AG09319 (cell line): Measurements from ENCODE around the gene BATF3.
"Not testable (repeated sequence)": the region's sequence is repeated elsewhere in the genome, so short reads cannot be mapped to it uniquely, and the experiment has no call there.

Experiments
- DNase-seq: peaks from one replicate; pipeline ENCODE4 v3.0.0-alpha.2; 2010; ENCODE audit warnings: low read depth; ENCODE audit errors: extremely low read depth
- TF ChIP-seq, protein P1 (sequence below): IDR thresholded peaks from 2 replicates; pipeline ENCODE4 v1.5.1; 2011; ENCODE audit warnings: low read depth, mild to moderate bottlenecking, inconsistent platforms, low read length, moderate library complexity

BATF3 gene

GRCh38 chr1:212718499-212718898 is 18.9 kb upstream of the BATF3 start:
- no peak for DNase-seq

DNA sequence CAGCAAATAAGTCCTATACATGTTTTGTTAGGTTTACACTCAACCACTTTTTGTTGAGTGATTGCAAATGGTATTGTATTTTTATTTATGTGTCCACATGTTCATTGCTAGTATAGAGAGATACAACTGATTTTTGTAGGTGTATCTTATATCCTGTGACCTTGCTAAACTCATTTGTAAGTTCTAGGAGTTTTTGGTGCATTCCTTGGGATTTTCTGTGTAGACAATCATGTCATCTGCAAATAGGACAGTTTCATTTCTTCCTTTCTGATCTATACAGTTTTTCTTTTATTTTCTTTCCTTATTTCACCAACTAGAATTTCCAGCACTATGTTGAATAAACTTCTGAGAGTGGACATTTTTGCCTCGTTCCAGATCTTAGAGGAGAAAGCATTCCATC is 16.5 kb upstream of the BATF3 start:
- TF ChIP-seq, protein P1, sequence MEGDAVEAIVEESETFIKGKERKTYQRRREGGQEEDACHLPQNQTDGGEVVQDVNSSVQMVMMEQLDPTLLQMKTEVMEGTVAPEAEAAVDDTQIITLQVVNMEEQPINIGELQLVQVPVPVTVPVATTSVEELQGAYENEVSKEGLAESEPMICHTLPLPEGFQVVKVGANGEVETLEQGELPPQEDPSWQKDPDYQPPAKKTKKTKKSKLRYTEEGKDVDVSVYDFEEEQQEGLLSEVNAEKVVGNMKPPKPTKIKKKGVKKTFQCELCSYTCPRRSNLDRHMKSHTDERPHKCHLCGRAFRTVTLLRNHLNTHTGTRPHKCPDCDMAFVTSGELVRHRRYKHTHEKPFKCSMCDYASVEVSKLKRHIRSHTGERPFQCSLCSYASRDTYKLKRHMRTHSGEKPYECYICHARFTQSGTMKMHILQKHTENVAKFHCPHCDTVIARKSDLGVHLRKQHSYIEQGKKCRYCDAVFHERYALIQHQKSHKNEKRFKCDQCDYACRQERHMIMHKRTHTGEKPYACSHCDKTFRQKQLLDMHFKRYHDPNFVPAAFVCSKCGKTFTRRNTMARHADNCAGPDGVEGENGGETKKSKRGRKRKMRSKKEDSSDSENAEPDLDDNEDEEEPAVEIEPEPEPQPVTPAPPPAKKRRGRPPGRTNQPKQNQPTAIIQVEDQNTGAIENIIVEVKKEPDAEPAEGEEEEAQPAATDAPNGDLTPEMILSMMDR = no peak
- DNase-seq = no peak

More at GRCh38 chr1:212718499-212718898, 18.9 kb upstream of the BATF3 start:
- TF ChIP-seq, protein P1 = peak; percentile 25

DNA sequence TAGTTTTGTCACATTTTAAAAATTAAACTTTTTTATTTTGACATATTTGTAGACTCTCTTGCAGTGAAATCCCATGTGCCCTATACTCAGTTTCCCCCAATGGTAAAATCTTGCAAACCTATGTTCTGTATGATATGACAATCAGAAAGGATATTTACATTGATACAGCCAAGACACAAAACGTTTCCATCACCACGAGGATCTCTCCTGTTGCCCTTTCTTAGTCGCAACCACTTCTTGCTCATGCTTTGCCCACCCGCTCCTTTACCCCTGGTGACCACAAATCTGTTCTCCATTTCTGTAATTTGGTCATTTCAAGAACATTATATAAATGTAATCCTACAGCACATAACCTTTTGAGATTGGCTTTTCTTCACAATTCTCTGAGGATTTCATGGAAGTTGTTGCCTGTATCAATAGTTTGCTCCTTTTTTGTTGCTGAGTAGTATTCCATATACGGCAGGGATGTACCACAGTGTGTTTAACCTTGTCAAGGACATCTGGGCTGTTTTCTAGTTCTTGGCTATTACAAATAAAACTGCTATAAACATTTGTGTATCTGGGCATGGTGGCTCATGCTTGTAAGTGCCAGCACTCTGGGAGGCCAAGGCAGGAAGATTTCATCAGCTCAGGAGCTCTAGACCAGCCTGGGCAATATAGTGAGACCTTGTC is 14.0 kb upstream of the BATF3 start:
- DNase-seq = no peak
- TF ChIP-seq, protein P1 = no peak

DNA sequence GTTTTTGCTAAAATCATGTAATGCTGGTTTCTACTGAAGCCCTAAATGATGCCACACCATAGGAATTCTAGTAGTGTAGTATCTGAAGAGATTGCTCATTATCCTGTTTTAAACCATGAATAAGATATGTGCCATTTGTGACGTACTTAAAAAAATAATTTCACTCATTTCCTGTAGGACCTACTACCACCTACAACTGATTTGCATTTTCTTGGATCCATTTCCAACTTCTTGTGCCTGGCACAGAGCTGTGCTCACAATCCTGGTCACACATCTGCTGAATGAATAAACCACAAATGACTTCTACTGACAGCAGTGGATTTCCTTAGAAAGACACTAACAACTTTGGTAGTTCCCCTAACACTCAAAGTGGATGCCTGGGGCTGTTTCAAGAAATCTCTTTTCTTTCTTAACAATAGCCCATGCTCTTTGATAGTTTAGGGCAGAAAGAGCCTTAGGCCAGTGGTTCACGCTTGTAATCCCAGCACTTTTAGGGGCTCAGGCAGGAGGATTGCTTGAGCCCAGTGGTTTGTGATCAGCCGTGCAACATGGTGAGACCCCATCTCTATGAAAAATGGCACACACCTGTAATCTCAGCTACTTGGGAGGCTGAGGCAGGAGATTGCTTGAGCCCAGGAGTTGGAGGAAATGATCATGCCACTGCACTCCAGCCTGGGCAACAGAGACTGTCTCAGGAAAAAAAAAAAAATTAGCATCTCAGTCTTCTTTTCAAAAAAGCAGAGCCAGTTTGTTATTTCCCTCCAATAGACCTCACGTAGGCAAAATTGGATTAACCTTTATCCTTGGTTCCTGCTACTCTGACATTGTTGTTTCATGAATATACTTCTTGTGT is 13.0 kb upstream of the BATF3 start:
- no peak for DNase-seq
- TF ChIP-seq, protein P1 = no peak

DNA sequence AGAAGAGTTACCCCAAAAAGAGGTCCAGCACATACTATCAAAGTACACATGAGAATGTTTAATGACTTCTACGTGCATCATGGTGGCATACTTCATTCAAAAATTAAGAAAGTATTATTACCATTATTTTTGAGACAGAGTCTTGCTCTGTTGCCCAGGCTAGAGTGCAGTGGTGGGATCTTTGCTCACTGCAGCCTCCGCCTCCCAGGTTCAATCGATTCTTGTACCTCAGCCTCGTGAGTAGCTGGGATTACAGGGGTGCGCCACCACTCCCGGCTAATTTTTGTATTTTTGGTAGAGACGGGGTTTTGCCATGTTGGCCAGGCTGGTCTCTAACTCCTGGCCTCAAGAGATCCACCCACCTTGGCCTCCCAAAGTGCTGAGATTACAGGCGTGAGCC is 12.3 kb upstream of the BATF3 start:
- not testable (repeated sequence) for DNase-seq

GRCh38 chr1:212710566-212710965 is 10.9 kb upstream of the BATF3 start:
- TF ChIP-seq, protein P1 = no peak
- DNase-seq = no peak

GRCh38 chr1:212703991-212704564 is 4.4 kb upstream of the BATF3 start:
- no peak for DNase-seq
- TF ChIP-seq, protein P1 = no peak
